Measurements from ENCODE around the gene SIAH3.

GRCh38 chr13:45812695-45813372 is 38.7 kb downstream of the SIAH3 start:
- no peak for TF ChIP-seq POU6F1 (CRISPR knock-in tag; IDR thresholded peaks at IDR 0.05; ENCODE audit: borderline replicate concordance, low read depth)
- no peak for TF ChIP-seq RARB (CRISPR knock-in tag; IDR thresholded peaks at IDR 0.05)
- no peak for TF ChIP-seq ZNF565 (CRISPR knock-in tag; conservative IDR thresholded peaks at IDR 0.05; ENCODE audit: low read depth)
- no peak for TF ChIP-seq CREB5 (CRISPR knock-in tag; IDR thresholded peaks at IDR 0.05; ENCODE audit: low read depth)
- no peak for TF ChIP-seq CSRNP3 (CRISPR knock-in tag; IDR thresholded peaks at IDR 0.05)
- no peak for TF ChIP-seq PATZ1 (CRISPR knock-in tag; IDR thresholded peaks at IDR 0.05; ENCODE audit: borderline replicate concordance)
- no peak for TF ChIP-seq BACH2 (CRISPR knock-in tag; IDR thresholded peaks at IDR 0.05; ENCODE audit: borderline replicate concordance)
